GM12878 (cell line): ENCODE results near the gene CFAP70. TPM values are rescaled to one million over a fixed set of nuclear protein-coding genes. Genes with fewer than 3 reads are reported as not detected.

ENCODE experiments used
- ATAC-seq: fragments of 200-7000 bp; cut with Tn5 transposase; 3 replicates; pipeline ENCODE4 v1.9.1; 2020; ENCODE audit warnings: mild to moderate bottlenecking, moderate library complexity
- BruUV-seq: library from RNA; stranded (reverse); fragments of 400-500 nt; replicated peaks from 2 replicates; lab custom pipeline; 2021; lab: Mats Ljungman, UMichigan
- CTCF ChIA-PET: fragments of 300-600 bp; sonication (Branson Sonifier 250); formaldehyde crosslinking; extraction: SDS; loops from one replicate; lab custom pipeline; 2021; ENCODE audit warnings: inconsistent platforms; lab: Yijun Ruan, JAX
- POLR2A ChIA-PET: fragments of 350-600 bp; formaldehyde crosslinking; extraction: SDS; loops from one replicate; lab custom pipeline; 2021; ENCODE audit warnings: inconsistent platforms; lab: Charles Lee
- RAD21 ChIA-PET: fragments of 300-600 bp; sonication (Branson Sonifier 250); formaldehyde crosslinking; loops from one replicate; lab custom pipeline; 2023; ENCODE audit warnings: antibody characterized with exemption; ENCODE audit not compliant: unreplicated experiment; lab: Charles Lee
- SMC1A ChIA-PET: fragments of 300-600 bp; sonication (Branson Sonifier 250); formaldehyde crosslinking; loops from one replicate; lab custom pipeline; 2023; ENCODE audit not compliant: unreplicated experiment, uncharacterized antibody; lab: Charles Lee
- DNase-seq: peaks from one replicate; pipeline ENCODE4 v3.0.0-alpha.2; 2011; ENCODE audit warnings: low read depth, low spot score
- FAIRE-seq: peaks from 3 replicates; lab custom pipeline; 2011; peaks lifted over from hg19 to GRCh38; lab: Jason Lieb, UNC
- H2AFZ ChIP-seq: 2 replicates; pipeline ENCODE4 v1.6.0; 2011; ENCODE audit warnings: low read depth, low read length, control low read depth; ENCODE audit not compliant: control insufficient read depth
- H3K27ac ChIP-seq: 2 replicates; pipeline ENCODE4 v1.5.1; 2011; ENCODE audit warnings: control low read depth; ENCODE audit not compliant: control insufficient read depth, insufficient read depth
- H3K27me3 ChIP-seq, 2 experiments: replicated peaks in 1 of 2; 2 replicates each; pipeline versions ENCODE4 v1.6.0 to v1.6.1; 2011; ENCODE audit warnings: low read length in 1 of 2; ENCODE audit not compliant: control insufficient read depth in 2 of 2, insufficient read depth in 2 of 2
- H3K36me3 ChIP-seq, 2 experiments: 2 replicates each; pipeline ENCODE4 v1.5.1; 2011; ENCODE audit warnings: low read length in 1 of 2; ENCODE audit not compliant: control insufficient read depth in 2 of 2, insufficient read depth in 2 of 2
- H3K4me1 ChIP-seq: 2 replicates; pipeline ENCODE4 v1.6.1; 2011; ENCODE audit warnings: mild to moderate bottlenecking, low read length, moderate library complexity, mixed read lengths; ENCODE audit not compliant: control insufficient read depth, insufficient read depth
- H3K4me2 ChIP-seq: 2 replicates; pipeline ENCODE4 v1.6.0; 2011; ENCODE audit warnings: control low read depth; ENCODE audit not compliant: control insufficient read depth, insufficient read depth
- H3K4me3 ChIP-seq: fragments of 200-600 bp; sonication (generic); 2 replicates; pipeline ENCODE4 v1.5.1; 2016
- H3K79me2 ChIP-seq: 2 replicates; pipeline ENCODE4 v1.6.0; 2011; ENCODE audit warnings: low read length; ENCODE audit not compliant: control insufficient read depth, insufficient read depth
- H3K9ac ChIP-seq: 2 replicates; pipeline ENCODE4 v1.8.0; 2011; ENCODE audit warnings: low read length, control low read depth, mixed read lengths; ENCODE audit not compliant: control insufficient read depth, insufficient read depth
- H3K9me3 ChIP-seq: replicated peaks from 3 replicates; pipeline ENCODE4 v1.5.1; 2011; ENCODE audit warnings: mild to moderate bottlenecking, low read length; ENCODE audit not compliant: control insufficient read depth, insufficient read depth
- H4K20me1 ChIP-seq: 2 replicates; pipeline ENCODE4 v1.6.0; 2011; ENCODE audit not compliant: control insufficient read depth, insufficient read depth
- CEBPB ChIP-seq, 2 experiments: fragments of 150-350 bp in 1 of 2; IDR thresholded peaks; 2 replicates each; pipeline ENCODE4 v1.6.1; 2012 to 2014; ENCODE audit warnings: low read depth in 2 of 2, low read length in 2 of 2, borderline replicate concordance in 1 of 2, inconsistent platforms in 1 of 2
- CREB1 ChIP-seq: IDR thresholded peaks from 2 replicates; pipeline ENCODE4 v1.6.1; 2012; ENCODE audit warnings: low read depth, mild to moderate bottlenecking, inconsistent platforms
- ETV6 ChIP-seq, 2 experiments: fragments of 450-650 bp in 1 of 2; IDR thresholded peaks in 1 of 2; conservative IDR thresholded peaks in 1 of 2; 2 replicates each; pipeline ENCODE4 v1.6.1; 2014; ENCODE audit warnings: antibody characterized with exemption in 1 of 2, borderline replicate concordance in 1 of 2, low read depth in 1 of 2, mild to moderate bottlenecking in 1 of 2, moderate library complexity in 1 of 2
- JUND ChIP-seq: IDR thresholded peaks from 2 replicates; pipeline ENCODE4 v1.6.1; 2012; ENCODE audit warnings: low read depth, mild to moderate bottlenecking, low read length, improper control_type of control experiment, moderate library complexity
- MAX ChIP-seq: IDR thresholded peaks from 2 replicates; pipeline ENCODE4 v1.6.1; 2012; ENCODE audit warnings: low read depth, low read length, improper control_type of control experiment
- NR2C2 ChIP-seq: IDR thresholded peaks from 2 replicates; pipeline ENCODE4 v1.6.1; 2011; ENCODE audit warnings: borderline replicate concordance, low read depth; ENCODE audit not compliant: control insufficient read depth, insufficient read length
- RAD21 ChIP-seq: IDR thresholded peaks from 2 replicates; pipeline ENCODE4 v1.6.1; 2011; ENCODE audit warnings: mild to moderate bottlenecking, low read depth, low read length, moderate library complexity; ENCODE audit not compliant: insufficient read depth
- RUNX3 ChIP-seq: IDR thresholded peaks from 2 replicates; pipeline ENCODE4 v1.6.1; 2012; ENCODE audit warnings: low read length, inconsistent platforms
- ZNF274 ChIP-seq: IDR thresholded peaks from one replicate; pipeline ENCODE4 v1.8.0; 2011; ENCODE audit not compliant: insufficient read length, insufficient read depth
- ZNF622 ChIP-seq: fragments of 450-650 bp; IDR thresholded peaks from 2 replicates; pipeline ENCODE4 v1.6.1; 2017; ENCODE audit warnings: mild to moderate bottlenecking, inconsistent platforms
- WGBS: methylation state at CpG from one replicate; pipeline ENCODE4 v1.1.6; 2016; ENCODE audit warnings: low lambda C conversion rate; ENCODE audit not compliant: insufficient replicate concordance, insufficient coverage; ENCODE audit errors: missing lambda C conversion rate; 5-methylcytosine and 5-hydroxymethylcytosine counted together
- in situ Hi-C: fragments of 300-500 bp; cut with MboI; formaldehyde crosslinking; loops from 9 replicates; pipeline ENCODE4 v1.14.3; 2018; ENCODE audit warnings: mixed read lengths
- intact Hi-C: fragments of 100-400 bp; cut with micrococcal nuclease; formaldehyde crosslinking; loops from one replicate; pipeline ENCODE4 v1.14.2; 2022; ENCODE audit not compliant: unreplicated experiment
- polyA plus RNA-seq, 11 experiments: library from polyadenylated mRNA; depleted of rRNA in 4 of 11; unstranded in 6 of 11; stranded (reverse) in 5 of 11; fragments of >200 nt; fragmentation: Nextera tagmentation in 4 of 11; fragmentation: Illumina TruSeq in 1 of 11; extraction: Ambion mirVana in 4 of 11; extraction: Trizol in 1 of 11; gene quantifications; 1 replicate in 1 of 11; 2 replicates in 10 of 11; pipeline versions ENCODE4 v1.2.1 to v1.2.3, GENCODE V29; 2011 to 2016; ENCODE audit warnings: inconsistent platforms in 2 of 11, missing spikeins in 2 of 11, low read depth in 1 of 11
- total RNA-seq, 4 experiments: library from RNA; depleted of rRNA in 3 of 4; stranded (reverse); fragments of >200 nt in 3 of 4; fragmentation: Illumina TruSeq in 1 of 4; extraction: Trizol in 1 of 4; gene quantifications; 2 replicates each; pipeline versions ENCODE4 v1.2.1 to v1.2.3, GENCODE V29; 2013 to 2021

CFAP70 gene
- total and polyA plus RNA-seq, 10 of the 15 experiments (the other 5 are each of a cell fraction or from before 2014, with no cell fraction given), result 0.21 to 1.1 (median 0.42) TPM

- peaks cover 2 to 30% of the 10 kb centered on the region in 2 experiments for H3K36me3 ChIP-seq
- H3K4me3 ChIP-seq, result no peak overlapping the region
- WGBS, result 86% methylated on average over 4 of the region's 4 CpGs
- RAD21 ChIA-PET, result no interaction called here
- H3K9ac ChIP-seq, result no peak overlapping the region
- H3K4me1 ChIP-seq, result no peaks in the 10 kb centered on the region
- CTCF ChIA-PET, result no interaction called here
- no peak for DNase-seq
- no peaks in the 10 kb centered on the region for H4K20me1 ChIP-seq
- POLR2A ChIA-PET, result no interaction called here
- in situ Hi-C loops (no loop called here), intact Hi-C loops (no loop called here)
- BruUV-seq, result TSS peak; percentile 5
- no peaks in the 10 kb centered on the region for H3K79me2 ChIP-seq
- FAIRE-seq, result peak; percentile 13
- no peaks in the 10 kb centered on the region for H3K9me3 ChIP-seq
- no peak overlapping the region for H3K4me2 ChIP-seq
- H2AFZ ChIP-seq, result no peak overlapping the region
- no peak overlapping the region for H3K27ac ChIP-seq
- SMC1A ChIA-PET, result no interaction called here
- ATAC-seq, result no peak
- H3K27me3 ChIP-seq, result no peaks in the 10 kb centered on the region
- TF ChIP-seq CEBPB (IDR thresholded peaks at IDR 0.05; ENCODE audit: borderline replicate concordance in 1 of 2, low read depth in 2 of 2, low read length in 2 of 2) (no peak), ZNF622 (no peak), RUNX3 (no peak), ETV6 (conservative IDR thresholded peaks at IDR 0.05 in 1 of 2, IDR thresholded peaks at IDR 0.05 in 1 of 2; ENCODE audit: borderline replicate concordance in 1 of 2, low read depth in 1 of 2) (no peak), NR2C2 (no peak), CREB1 (no peak), MAX (no peak), ZNF274 (no peak), RAD21 (no peak), JUND (no peak)
- TF ChIP-seq, all 136 proteins: peak for 0
These were observed 29.6 kb upstream of the CFAP70 start for GRCh38 chr10:73388228-73388627.
